ENCODE measurements around the gene SUB1.

SUB1 gene

GRCh38 chr5:32538031-32538547 is 47.3 kb upstream of the SUB1 start:
- Histone ChIP-seq H3K4me2 (ENCODE audit: low read length) (no peak overlapping the region), H3K36me3 (ENCODE audit: insufficient read depth, low read length) (no peaks in the 10 kb centered on the region), H3K27ac (ENCODE audit: low read depth, low read length, poor library complexity, severe bottlenecking) (no peak overlapping the region), H3K9me3 (ENCODE audit: low read length) (no peaks in the 10 kb centered on the region), H3K27me3 (ENCODE audit: insufficient read depth, low read length) (peaks cover under 1% of the 10 kb centered on the region), H3F3A (ENCODE audit: insufficient read depth, low read length) (no peaks in the 10 kb centered on the region), H3K9me2 (ENCODE audit: low read depth, low read length) (no peaks in the 10 kb centered on the region), H3K4me1 (ENCODE audit: insufficient read depth, low read length, severe bottlenecking) (no peaks in the 10 kb centered on the region), H2AFZ (ENCODE audit: low read length) (no peak overlapping the region), H4K20me1 (ENCODE audit: insufficient read depth, low read length) (no peaks in the 10 kb centered on the region), H3K79me2 (ENCODE audit: insufficient read depth, low read length) (no peaks in the 10 kb centered on the region), H3K9ac (ENCODE audit: low read length) (no peak overlapping the region), H3K4me3 (ENCODE audit: low read depth, low read length, poor library complexity, severe bottlenecking) (no peak overlapping the region)
- TF ChIP-seq CTCF (IDR thresholded peaks at IDR 0.05; ENCODE audit: low read length): no peak
- TF ChIP-seq EZH2 (IDR thresholded peaks at IDR 0.05; ENCODE audit: borderline replicate concordance, low read length): no peak

GRCh38 chr5:32539981-32540845 is 45.1 kb upstream of the SUB1 start:
- no peak overlapping the region for H3K4me3 ChIP-seq (ENCODE audit: low read depth, low read length, poor library complexity, severe bottlenecking)
- no peaks in the 10 kb centered on the region for H3K9me2 ChIP-seq (ENCODE audit: low read depth, low read length)
- no peaks in the 10 kb centered on the region for H3K9me3 ChIP-seq (ENCODE audit: low read length)
- no peaks in the 10 kb centered on the region for H4K20me1 ChIP-seq (ENCODE audit: insufficient read depth, low read length)
- TF ChIP-seq CTCF (IDR thresholded peaks at IDR 0.05; ENCODE audit: low read length): no peak
- TF ChIP-seq EZH2 (IDR thresholded peaks at IDR 0.05; ENCODE audit: borderline replicate concordance, low read length): no peak
- no peaks in the 10 kb centered on the region for H3K4me1 ChIP-seq (ENCODE audit: insufficient read depth, low read length, severe bottlenecking)
- H3K4me2 ChIP-seq (ENCODE audit: low read length): no peak overlapping the region
- H3K79me2 ChIP-seq (ENCODE audit: insufficient read depth, low read length): no peaks in the 10 kb centered on the region
- no peaks in the 10 kb centered on the region for H3F3A ChIP-seq (ENCODE audit: insufficient read depth, low read length)
- H3K9ac ChIP-seq (ENCODE audit: low read length): no peak overlapping the region
- no peak overlapping the region for H2AFZ ChIP-seq (ENCODE audit: low read length)
- H3K36me3 ChIP-seq (ENCODE audit: insufficient read depth, low read length): no peaks in the 10 kb centered on the region
- no peaks in the 10 kb centered on the region; the same call in 1 of the 2 replicates for H3K27me3 ChIP-seq (ENCODE audit: insufficient read depth, low read length)
- H3K27ac ChIP-seq (ENCODE audit: low read depth, low read length, poor library complexity, severe bottlenecking): no peak overlapping the region

- no peak overlapping the region for H3K27ac ChIP-seq (ENCODE audit: low read depth, low read length, poor library complexity, severe bottlenecking)
- H3K4me1 ChIP-seq (ENCODE audit: insufficient read depth, low read length, severe bottlenecking): no peaks in the 10 kb centered on the region
- no peaks in the 10 kb centered on the region for H3K36me3 ChIP-seq (ENCODE audit: insufficient read depth, low read length)
- no peaks in the 10 kb centered on the region for H3F3A ChIP-seq (ENCODE audit: insufficient read depth, low read length)
- H3K79me2 ChIP-seq (ENCODE audit: insufficient read depth, low read length): no peaks in the 10 kb centered on the region
- TF ChIP-seq EZH2 (IDR thresholded peaks at IDR 0.05; ENCODE audit: borderline replicate concordance, low read length) (no peak), CTCF (IDR thresholded peaks at IDR 0.05; ENCODE audit: low read length) (no peak)
- H3K27me3 ChIP-seq (ENCODE audit: insufficient read depth, low read length): no peaks in the 10 kb centered on the region; the same call in 1 of the 2 replicates
- H3K9ac ChIP-seq (ENCODE audit: low read length): no peak overlapping the region
- no peaks in the 10 kb centered on the region for H4K20me1 ChIP-seq (ENCODE audit: insufficient read depth, low read length)
- no peak overlapping the region for H3K4me2 ChIP-seq (ENCODE audit: low read length)
- no peak overlapping the region for H3K4me3 ChIP-seq (ENCODE audit: low read depth, low read length, poor library complexity, severe bottlenecking)
- no peak overlapping the region for H2AFZ ChIP-seq (ENCODE audit: low read length)
- H3K9me3 ChIP-seq (ENCODE audit: low read length): no peaks in the 10 kb centered on the region
- H3K9me2 ChIP-seq (ENCODE audit: low read depth, low read length): no peaks in the 10 kb centered on the region
Observed at GRCh38 chr5:32541241-32541640, 44.1 kb upstream of the SUB1 start.

Measured in OCI-LY1 (cell line).